Measurements from ENCODE around the gene MEMO1. TPM values are rescaled to one million over a fixed set of nuclear protein-coding genes. Genes with fewer than 3 reads are reported as not detected.

MEMO1 gene
- total RNA-seq, 2 donors from 2014 or later: 40.2 to 52.0 TPM

- Mint-ChIP-seq H3K27me3 (ENCODE audit: insufficient read depth) (no peaks in the 10 kb centered on the region), H3K4me1 (peaks cover 12% of the 10 kb centered on the region), H3K9me3 (peaks cover under 1% of the 10 kb centered on the region), H3K36me3 (ENCODE audit: low read depth) (peaks cover 5% of the 10 kb centered on the region), H3K4me3 (no peak overlapping the region), H3K27ac (no peak overlapping the region)
- no peak overlapping the region for H3K4me3 ChIP-seq (ENCODE audit: low read length)
- H3K9ac ChIP-seq (ENCODE audit: extremely low read depth, low read length, poor library complexity, severe bottlenecking): no peak overlapping the region
- no peak overlapping the region for H3K27ac ChIP-seq (ENCODE audit: low read depth, low read length)
- H3K9me3 ChIP-seq (ENCODE audit: control insufficient read depth, low read length): no peaks in the 10 kb centered on the region
- WGBS, 2 experiments (ENCODE audit: insufficient coverage in 1 of 2, insufficient read length in 1 of 2): 98 to 100% methylated on average over 3 of the region's 4 CpGs
- H3K4me1 ChIP-seq (ENCODE audit: control insufficient read depth, insufficient read depth, low read length): no peaks in the 10 kb centered on the region
- TF ChIP-seq CTCF (conservative IDR thresholded peaks at IDR 0.05): no peak
- H3K36me3 ChIP-seq (ENCODE audit: control insufficient read depth, insufficient read depth, low read length): no peaks in the 10 kb centered on the region
- no peak for DNase-seq
- no peaks in the 10 kb centered on the region for H3K27me3 ChIP-seq (ENCODE audit: control insufficient read depth, insufficient read depth, low read length, poor library complexity, severe bottlenecking)
These were observed 20.9 kb downstream of the MEMO1 start for GRCh38 chr2:31989946-31990345.

- H3K27me3 ChIP-seq (ENCODE audit: control insufficient read depth, insufficient read depth, low read length, poor library complexity, severe bottlenecking): no peaks in the 10 kb centered on the region
- DNase-seq: no peak
- H3K9ac ChIP-seq (ENCODE audit: extremely low read depth, low read length, poor library complexity, severe bottlenecking): no peak overlapping the region
- H3K36me3 ChIP-seq (ENCODE audit: control insufficient read depth, insufficient read depth, low read length): peaks cover 8% of the 10 kb centered on the region
- WGBS, 2 experiments (ENCODE audit: insufficient coverage in 1 of 2, insufficient read length in 1 of 2): 80 to 94% methylated on average over 1 to 2 of the region's 2 CpGs
- no peak overlapping the region for H3K4me3 ChIP-seq (ENCODE audit: low read length)
- H3K27me3 Mint-ChIP-seq (ENCODE audit: insufficient read depth): no peaks in the 10 kb centered on the region
- H3K4me3 Mint-ChIP-seq: no peak overlapping the region
- H3K27ac Mint-ChIP-seq: no peak overlapping the region
- H3K4me1 ChIP-seq (ENCODE audit: control insufficient read depth, insufficient read depth, low read length): no peaks in the 10 kb centered on the region
- no peaks in the 10 kb centered on the region for H3K9me3 ChIP-seq (ENCODE audit: control insufficient read depth, low read length)
- no peak for TF ChIP-seq CTCF (conservative IDR thresholded peaks at IDR 0.05)
- peaks cover 19% of the 10 kb centered on the region for H3K36me3 Mint-ChIP-seq (ENCODE audit: low read depth)
- peaks cover 9% of the 10 kb centered on the region for H3K9me3 Mint-ChIP-seq
- H3K4me1 Mint-ChIP-seq: peaks cover 14% of the 10 kb centered on the region
- no peak overlapping the region for H3K27ac ChIP-seq (ENCODE audit: low read depth, low read length)
These were observed 23.2 kb downstream of the MEMO1 start for GRCh38 chr2:31987454-31988220.

GRCh38 chr2:31986906-31987305 is 23.9 kb downstream of the MEMO1 start:
- Histone ChIP-seq H3K9me3 (ENCODE audit: control insufficient read depth, low read length) (no peaks in the 10 kb centered on the region), H3K36me3 (ENCODE audit: control insufficient read depth, insufficient read depth, low read length) (peaks cover 8% of the 10 kb centered on the region), H3K27ac (ENCODE audit: low read depth, low read length) (no peak overlapping the region), H3K4me3 (ENCODE audit: low read length) (no peak overlapping the region), H3K4me1 (ENCODE audit: control insufficient read depth, insufficient read depth, low read length) (no peaks in the 10 kb centered on the region), H3K9ac (ENCODE audit: extremely low read depth, low read length, poor library complexity, severe bottlenecking) (no peak overlapping the region), H3K27me3 (ENCODE audit: control insufficient read depth, insufficient read depth, low read length, poor library complexity, severe bottlenecking) (no peaks in the 10 kb centered on the region)
- Mint-ChIP-seq H3K27me3 (ENCODE audit: insufficient read depth) (no peaks in the 10 kb centered on the region), H3K4me3 (no peak overlapping the region), H3K36me3 (ENCODE audit: low read depth) (peaks cover 20% of the 10 kb centered on the region), H3K9me3 (peaks cover 9% of the 10 kb centered on the region), H3K4me1 (peaks cover 14% of the 10 kb centered on the region), H3K27ac (peak overlapping the region; percentile 14)
- DNase-seq: no peak
- no peak for TF ChIP-seq CTCF (conservative IDR thresholded peaks at IDR 0.05)
- 92 to 96% methylated on average over 2 to 3 of the region's 3 CpGs for WGBS, 2 experiments (ENCODE audit: insufficient coverage in 1 of 2, insufficient read length in 1 of 2)
